HEK293T (cell line): ENCODE results near the gene CMTM3.
"Not testable (repeated sequence)": the region's sequence is repeated elsewhere in the genome, so short reads cannot be mapped to it uniquely, and the experiment has no call there.

ENCODE experiments used
- ARNT ChIP-seq: fragments of 450-650 bp; IDR thresholded peaks from 2 replicates; pipeline ENCODE4 v1.6.1; 2017; ENCODE audit warnings: mild to moderate bottlenecking
- BHLHE40 ChIP-seq: fragments of 450-650 bp; IDR thresholded peaks from 2 replicates; pipeline ENCODE4 v1.6.1; 2016; ENCODE audit warnings: mild to moderate bottlenecking, moderate library complexity, borderline replicate concordance
- CTBP1 ChIP-seq: fragments of 450-650 bp; IDR thresholded peaks from 2 replicates; pipeline ENCODE4 v1.6.1; 2016; ENCODE audit warnings: borderline replicate concordance
- ELF4 ChIP-seq: fragments of 450-650 bp; IDR thresholded peaks from 2 replicates; pipeline ENCODE4 v1.6.1; 2017; ENCODE audit warnings: antibody characterized with exemption
- FOXA1 ChIP-seq: fragments of 450-650 bp; IDR thresholded peaks from 2 replicates; pipeline ENCODE4 v1.6.1; 2016; ENCODE audit warnings: mild to moderate bottlenecking
- FOXK2 ChIP-seq: fragments of 450-650 bp; IDR thresholded peaks from 2 replicates; pipeline ENCODE4 v1.6.1; 2016; ENCODE audit warnings: mild to moderate bottlenecking
- FOXM1 ChIP-seq: fragments of 450-650 bp; IDR thresholded peaks from 2 replicates; pipeline ENCODE4 v1.6.1; 2017; ENCODE audit warnings: mild to moderate bottlenecking, borderline replicate concordance
- HDGF ChIP-seq: fragments of 450-650 bp; IDR thresholded peaks from 2 replicates; pipeline ENCODE4 v1.6.1; 2017; ENCODE audit warnings: antibody characterized with exemption, borderline replicate concordance
- NFRKB ChIP-seq: fragments of 450-650 bp; IDR thresholded peaks from 2 replicates; pipeline ENCODE4 v1.6.1; 2016; ENCODE audit warnings: mild to moderate bottlenecking, moderate library complexity
- SP1 ChIP-seq: fragments of 450-650 bp; IDR thresholded peaks from 2 replicates; pipeline ENCODE4 v1.6.1; 2017
- SUZ12 ChIP-seq: fragments of 450-650 bp; IDR thresholded peaks from 2 replicates; pipeline ENCODE4 v1.6.1; 2016; ENCODE audit warnings: mild to moderate bottlenecking
- TARDBP ChIP-seq: fragments of 450-650 bp; IDR thresholded peaks from 2 replicates; pipeline ENCODE4 v1.6.1; 2016
- ZNF384 ChIP-seq: fragments of 450-650 bp; IDR thresholded peaks from 2 replicates; pipeline ENCODE4 v1.6.1; 2016
- TF ChIP-seq, protein P1 (sequence below): fragments of 450-650 bp; IDR thresholded peaks from 2 replicates; pipeline ENCODE4 v1.6.1; 2016

GRCh38 chr16:66627611-66628378, 23.3 kb downstream of the CMTM3 start:
- TF ChIP-seq FOXM1, CTBP1, SUZ12, HDGF, ARNT, BHLHE40, FOXA1, TARDBP, SP1, FOXK2, NFRKB, ELF4, ZNF384: not testable (repeated sequence)
- TF ChIP-seq, protein P1, sequence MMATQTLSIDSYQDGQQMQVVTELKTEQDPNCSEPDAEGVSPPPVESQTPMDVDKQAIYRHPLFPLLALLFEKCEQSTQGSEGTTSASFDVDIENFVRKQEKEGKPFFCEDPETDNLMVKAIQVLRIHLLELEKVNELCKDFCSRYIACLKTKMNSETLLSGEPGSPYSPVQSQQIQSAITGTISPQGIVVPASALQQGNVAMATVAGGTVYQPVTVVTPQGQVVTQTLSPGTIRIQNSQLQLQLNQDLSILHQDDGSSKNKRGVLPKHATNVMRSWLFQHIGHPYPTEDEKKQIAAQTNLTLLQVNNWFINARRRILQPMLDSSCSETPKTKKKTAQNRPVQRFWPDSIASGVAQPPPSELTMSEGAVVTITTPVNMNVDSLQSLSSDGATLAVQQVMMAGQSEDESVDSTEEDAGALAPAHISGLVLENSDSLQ: not testable (repeated sequence)
